K562 (cell line): Measurements from ENCODE around the gene C10orf71. TPM values are rescaled to one million over a fixed set of nuclear protein-coding genes. Genes with fewer than 3 reads are reported as not detected.

Source experiments
- ATAC-seq: fragments of 200-7000 bp; cut with Tn5 transposase; 3 replicates; pipeline ENCODE4 v1.9.1; 2020; ENCODE audit warnings: moderate library complexity
- BruUV-seq: library from RNA; stranded (reverse); fragments of 400-500 nt; replicated peaks from 2 replicates; lab custom pipeline; 2021; lab: Mats Ljungman, UMichigan
- CTCF ChIA-PET: fragments of 300-600 bp; formaldehyde crosslinking; extraction: SDS; loops from one replicate; lab custom pipeline; 2021; ENCODE audit warnings: low intra/inter-chr PET ratio; lab: Yijun Ruan, JAX
- POLR2A ChIA-PET: fragments of 300-600, 350-650 bp; sonication (Branson Sonifier 250); formaldehyde crosslinking; extraction: SDS; loops from one replicate; lab custom pipeline; 2021; ENCODE audit warnings: antibody characterized with exemption, inconsistent platforms; lab: Yijun Ruan, JAX
- DNase-seq, 4 experiments: peaks; one replicate each; pipeline versions ENCODE4 v3.0.0 to v3.0.0-alpha.2; 2011 to 2018; ENCODE audit warnings: low spot score in 3 of 4, mixed read lengths in 3 of 4; ENCODE audit errors: extremely low read depth in 1 of 4
- FAIRE-seq: peaks from 2 replicates; lab custom pipeline; 2011; peaks lifted over from hg19 to GRCh38; lab: Jason Lieb, UNC
- H2AFZ ChIP-seq: 2 replicates; pipeline ENCODE4 v1.6.0; 2011; ENCODE audit warnings: low read depth, low read length, control low read depth, inconsistent platforms
- H3K27ac ChIP-seq: fragments of 200-600 bp; 3 replicates; pipeline ENCODE4 v1.8.0; 2011; ENCODE audit warnings: low read depth, mild to moderate bottlenecking, control low read depth, inconsistent platforms, low read length, moderate library complexity, mixed read lengths; ENCODE audit errors: extremely low read depth
- H3K27me3 ChIP-seq, 2 experiments: fragments of 300-600 bp in 1 of 2; 2 replicates in 1 of 2; 3 replicates in 1 of 2; pipeline versions ENCODE4 v1.6.0 to v1.8.0; 2011; ENCODE audit warnings: inconsistent platforms in 2 of 2, low read length in 2 of 2, mild to moderate bottlenecking in 1 of 2, mixed read lengths in 1 of 2, moderate library complexity in 1 of 2; ENCODE audit not compliant: control insufficient read depth in 2 of 2, insufficient read depth in 2 of 2
- H3K36me3 ChIP-seq: fragments of 300-600 bp; 3 replicates; pipeline ENCODE4 v1.8.0; 2011; ENCODE audit warnings: mild to moderate bottlenecking, low read length, inconsistent platforms; ENCODE audit not compliant: control insufficient read depth, insufficient read depth
- H3K4me1 ChIP-seq, 2 experiments: fragments of 200-600 bp in 1 of 2; replicated peaks in 1 of 2; 2 replicates in 1 of 2; 3 replicates in 1 of 2; pipeline versions ENCODE4 v1.5.1 to v1.8.0; 2011; ENCODE audit warnings: inconsistent platforms in 2 of 2, low read length in 2 of 2, mild to moderate bottlenecking in 1 of 2, mixed read lengths in 1 of 2, moderate library complexity in 1 of 2; ENCODE audit not compliant: control insufficient read depth in 2 of 2, insufficient read depth in 2 of 2
- H3K4me2 ChIP-seq: 2 replicates; pipeline ENCODE4 v1.6.1; 2011; ENCODE audit warnings: low read length, control low read depth, inconsistent platforms, mixed read lengths; ENCODE audit not compliant: insufficient read depth
- H3K4me3 ChIP-seq: fragments of 200-600 bp; sonication (generic), shearing (Covaris generic); 2 replicates; pipeline ENCODE4 v1.5.1; 2016; ENCODE audit warnings: control low read depth, inconsistent platforms
- H3K79me2 ChIP-seq: fragments of 200-600 bp; 3 replicates; pipeline ENCODE4 v1.8.0; 2011; ENCODE audit warnings: low read length, inconsistent platforms; ENCODE audit not compliant: control insufficient read depth, insufficient read depth
- H3K9ac ChIP-seq, 2 experiments: 2 replicates each; pipeline versions ENCODE4 v1.6.0 to v1.6.1; 2011; ENCODE audit warnings: low read depth in 2 of 2, low read length in 2 of 2, control low read depth in 1 of 2, inconsistent platforms in 1 of 2, mild to moderate bottlenecking in 1 of 2, mixed read lengths in 1 of 2; ENCODE audit not compliant: insufficient read depth in 1 of 2
- H3K9me1 ChIP-seq: one replicate; pipeline ENCODE4 v1.6.0; 2011; ENCODE audit warnings: inconsistent platforms, mild to moderate bottlenecking, low read length, moderate library complexity; ENCODE audit not compliant: control insufficient read depth, insufficient read depth
- H3K9me3 ChIP-seq: replicated peaks from 2 replicates; pipeline ENCODE4 v1.5.1; 2011; ENCODE audit warnings: low read depth, low read length, inconsistent platforms; ENCODE audit not compliant: control insufficient read depth, insufficient read depth
- H4K20me1 ChIP-seq: replicated peaks from 2 replicates; pipeline ENCODE4 v1.6.1; 2011; ENCODE audit warnings: low read length, inconsistent platforms, mixed read lengths; ENCODE audit not compliant: control insufficient read depth, insufficient read depth
- ARID3B ChIP-seq: fragments of 250-450 bp; sonication (Bioruptor Pico); IDR thresholded peaks from 2 replicates; pipeline ENCODE4 v1.4.0; 2020; ENCODE audit warnings: borderline replicate concordance
- BCOR ChIP-seq: fragments of 450-650 bp; IDR thresholded peaks from 2 replicates; pipeline ENCODE4 v1.6.1; 2016
- BRF1 ChIP-seq: IDR thresholded peaks from 3 replicates; pipeline ENCODE4 v1.6.1; 2011; ENCODE audit warnings: borderline replicate concordance, mild to moderate bottlenecking; ENCODE audit not compliant: insufficient read length; ENCODE audit errors: extremely low read depth
- CCAR2 ChIP-seq: fragments of 200-400 bp; formaldehyde crosslinking; IDR thresholded peaks from 2 replicates; pipeline ENCODE4 v1.6.1; 2017; ENCODE audit warnings: mild to moderate bottlenecking, low read depth, low read length
- FUS ChIP-seq: fragments of 200-400 bp; formaldehyde crosslinking; optimal IDR thresholded peaks from 2 replicates; pipeline ENCODE3; 2017; ENCODE audit warnings: low read depth, low read length
- GTF3C2 ChIP-seq: IDR thresholded peaks from 3 replicates; pipeline ENCODE4 v1.6.1; 2011; ENCODE audit warnings: borderline replicate concordance, mild to moderate bottlenecking, moderate library complexity; ENCODE audit not compliant: insufficient read length; ENCODE audit errors: extremely low read depth
- KDM1A ChIP-seq, 2 experiments: fragments of 450-650 bp; IDR thresholded peaks; 2 replicates each; pipeline ENCODE4 v1.6.1; 2016; ENCODE audit warnings: mild to moderate bottlenecking in 2 of 2
- KLF10 ChIP-seq: fragments of 250-450 bp; sonication (Bioruptor Pico); IDR thresholded peaks from 2 replicates; pipeline ENCODE4 v1.6.1; 2021; ENCODE audit warnings: matching md5 sums
- NCOR1 ChIP-seq: fragments of 450-650 bp; IDR thresholded peaks from 2 replicates; pipeline ENCODE4 v1.6.1; 2016; ENCODE audit warnings: mild to moderate bottlenecking, moderate library complexity
- RBM25 ChIP-seq: fragments of 200-400 bp; formaldehyde crosslinking; IDR thresholded peaks from 2 replicates; pipeline ENCODE4 v1.6.1; 2018; ENCODE audit warnings: low read length, low read depth, moderate library complexity; ENCODE audit not compliant: severe bottlenecking
- SMARCA5 ChIP-seq: fragments of 450-650 bp; IDR thresholded peaks from 2 replicates; pipeline ENCODE4 v1.6.1; 2016
- ZBTB26 ChIP-seq: fragments of 450-650 bp; formaldehyde crosslinking; IDR thresholded peaks from 2 replicates; pipeline ENCODE4 v1.4.0; 2022; ENCODE audit warnings: missing genetic modification characterization
- ZNF431 ChIP-seq: sonication (generic); formaldehyde crosslinking; IDR thresholded peaks from 2 replicates; pipeline ENCODE4 v1.8.0; 2022; ENCODE audit warnings: mild to moderate bottlenecking, missing genetic modification reagents
- ZNF57 ChIP-seq: fragments of 450-650 bp; formaldehyde crosslinking; IDR thresholded peaks from 2 replicates; pipeline ENCODE4 v1.4.0; 2020; ENCODE audit warnings: mild to moderate bottlenecking, moderate library complexity
- in situ Hi-C: fragments of 300-500 bp; cut with MboI; formaldehyde crosslinking; loops from 4 replicates; pipeline ENCODE4 v1.15.0; 2018; ENCODE audit warnings: inconsistent platforms, mixed read lengths
- intact Hi-C: fragments of 100-400 bp; cut with micrococcal nuclease; formaldehyde crosslinking; loops from 2 replicates; pipeline ENCODE4 v1.14.2; 2022
- polyA plus RNA-seq, 8 experiments: library from polyadenylated mRNA; depleted of rRNA in 4 of 8; stranded (reverse) in 5 of 8; unstranded in 3 of 8; fragments of >200 nt; fragmentation: Nextera tagmentation in 2 of 8; fragmentation: Illumina TruSeq in 1 of 8; extraction: Ambion mirVana in 2 of 8; extraction: Trizol in 1 of 8; gene quantifications; 2 replicates each; pipeline versions ENCODE4 v1.2.1 to v1.2.3, GENCODE V29; 2011 to 2014; ENCODE audit warnings: inconsistent platforms in 1 of 8, missing spikeins in 1 of 8
- total RNA-seq, 7 experiments: library from RNA; depleted of rRNA in 6 of 7; stranded (reverse); fragments of >200 nt in 6 of 7; fragmentation: Illumina TruSeq in 2 of 7; extraction: Trizol in 2 of 7; gene quantifications; 2 replicates each; pipeline versions ENCODE4 v1.2.1 to v1.2.3, GENCODE V29; 2011 to 2021; ENCODE audit warnings: low replicate concordance in 1 of 7

C10orf71 gene
- total and polyA plus RNA-seq, 9 of the 15 experiments (the other 6 are each of a cell fraction or from before 2014, with no cell fraction given), result 0.06 to 4.5 (median 1.3) TPM

- TF ChIP-seq ARID3B (CRISPR knock-in tag), result no peak
- TF ChIP-seq NCOR1, result no peak
- TF ChIP-seq ZBTB26, result no peak
- TF ChIP-seq FUS, result no peak
- no peak for TF ChIP-seq ZNF57 (CRISPR knock-in tag)
- TF ChIP-seq KLF10 (CRISPR knock-in tag), result no peak
These were observed 41.2 kb upstream of the C10orf71 start (continued) for GRCh38 chr10:49257626-49258349.

- peaks cover 18% of the 10 kb centered on the region in 2 experiments; a peak in 4 of 5 replicates for H3K4me1 ChIP-seq
- H3K4me3 ChIP-seq, result no peak overlapping the region
- ChIA-PET POLR2A (interaction anchor here (0.7 kb wide), 1 partner anchor 144 kb away, joined by 3 read pairs; no protein-coding TSS in a partner anchor), CTCF (no interaction called here)
- H2AFZ ChIP-seq, result no peak overlapping the region
- ATAC-seq, result no peak
- no peaks in the 10 kb centered on the region for H4K20me1 ChIP-seq
- TF ChIP-seq RBM25, result peak; percentile 93
- TF ChIP-seq CCAR2, result no peak
- peak; percentile 74 for TF ChIP-seq SMARCA5
- no peak for TF ChIP-seq BRF1
- TF ChIP-seq GTF3C2, result no peak
- TF ChIP-seq KDM1A (IDR thresholded peaks at IDR 0.05), result peak in 1 of 2 experiments; percentile 34; a peak in 1 of 4 replicates
- TF ChIP-seq ZNF431 (CRISPR knock-in tag), result no peak
- peak; percentile 67; the same call in 1 of the 2 replicates for TF ChIP-seq BCOR
- DNase-seq, result no peak
- no peaks in the 10 kb centered on the region for H3K9me3 ChIP-seq
- in situ Hi-C loops (no loop called here), intact Hi-C loops (no loop called here)
- no peak overlapping the region for H3K27ac ChIP-seq
- no TSS peak for BruUV-seq
- H3K79me2 ChIP-seq, result no peaks in the 10 kb centered on the region
- no peaks in the 10 kb centered on the region for H3K9me1 ChIP-seq
- H3K27me3 ChIP-seq, result no peaks in the 10 kb centered on the region
- FAIRE-seq, result no peak
- H3K36me3 ChIP-seq, result no peaks in the 10 kb centered on the region
- no peak overlapping the region for H3K4me2 ChIP-seq
- H3K9ac ChIP-seq, result no peak overlapping the region
These were observed 40.7 kb upstream of the C10orf71 start for GRCh38 chr10:49258350-49258683.
